ENCODE data around the gene ADGRL2.

DNA sequence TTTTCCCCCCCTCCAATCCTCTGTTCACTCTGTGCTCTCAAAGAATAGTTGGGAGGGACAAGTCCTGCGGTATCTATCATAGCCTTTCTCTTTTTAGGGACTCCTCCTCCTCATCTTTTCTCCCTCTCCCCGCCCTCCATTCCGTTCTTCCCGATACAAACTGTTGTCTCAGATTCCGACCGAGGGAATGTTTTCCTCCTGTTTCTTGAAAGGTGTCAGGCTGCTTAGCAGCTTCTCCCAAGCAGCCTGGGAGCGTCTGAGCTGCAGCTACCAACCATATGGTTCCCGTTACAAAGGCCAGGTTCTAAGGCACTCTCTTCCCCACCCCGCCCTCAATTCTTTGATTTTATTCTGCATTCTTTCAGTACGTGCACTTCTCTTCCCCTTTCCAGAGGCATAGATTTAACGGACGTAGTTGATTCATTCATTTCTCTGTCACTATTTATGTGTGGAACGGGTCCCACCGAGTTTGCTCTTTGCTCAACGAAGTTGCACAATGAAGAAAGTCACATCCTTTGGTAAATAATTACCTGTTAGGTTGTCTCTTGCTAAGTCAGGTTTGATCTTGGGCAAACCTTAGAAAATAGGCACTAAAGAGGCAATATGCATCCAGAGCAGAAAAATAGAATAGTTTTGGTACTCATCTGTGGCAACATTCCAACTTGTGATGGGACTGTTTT lies 2.8 kb downstream of the ADGRL2 start:
- TF ChIP-seq EZH2 (IDR thresholded peaks at IDR 0.05; ENCODE audit: low read length, unreplicated experiment) (no peak), CTCF (conservative IDR thresholded peaks at IDR 0.05; ENCODE audit: low read depth, low read length) (no peak), EZH2phosphoT487 (IDR thresholded peaks at IDR 0.05; ENCODE audit: borderline replicate concordance, low read length) (no peak)

All from PC-3 (cell line).